Measurements from ENCODE around the gene GNG7.

DNA sequence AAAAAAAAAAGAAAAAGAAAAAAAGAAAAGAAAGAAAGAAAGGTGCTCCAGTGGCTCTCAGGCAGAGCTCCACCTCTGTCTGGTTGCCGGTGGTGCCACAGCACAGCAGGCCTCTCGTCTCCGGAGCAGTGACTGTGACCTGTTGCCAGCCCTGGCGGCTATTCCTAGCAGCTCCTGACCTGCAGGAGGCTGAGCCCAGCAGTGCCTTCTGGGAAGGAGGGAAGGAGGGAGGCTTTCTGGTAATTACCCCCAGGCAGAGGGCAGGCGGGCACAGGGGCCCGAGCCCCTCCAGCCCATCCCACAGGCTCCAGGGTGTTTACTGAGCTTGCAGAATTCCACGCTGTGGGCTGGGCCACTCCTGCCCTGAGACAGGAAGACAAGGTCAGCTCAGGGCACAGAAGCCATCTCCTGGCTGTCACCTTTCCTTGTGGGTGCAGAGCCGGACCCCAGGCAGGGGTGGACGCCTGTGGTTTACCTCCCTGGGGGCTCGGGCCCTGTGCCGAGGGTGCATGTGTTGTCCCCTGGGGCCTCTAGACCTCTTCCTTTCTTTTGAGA lies 77.9 kb downstream of the GNG7 start:
- TF ChIP-seq POLR2A (IDR thresholded peaks at IDR 0.05): no peak
- TF ChIP-seq, protein P1, sequence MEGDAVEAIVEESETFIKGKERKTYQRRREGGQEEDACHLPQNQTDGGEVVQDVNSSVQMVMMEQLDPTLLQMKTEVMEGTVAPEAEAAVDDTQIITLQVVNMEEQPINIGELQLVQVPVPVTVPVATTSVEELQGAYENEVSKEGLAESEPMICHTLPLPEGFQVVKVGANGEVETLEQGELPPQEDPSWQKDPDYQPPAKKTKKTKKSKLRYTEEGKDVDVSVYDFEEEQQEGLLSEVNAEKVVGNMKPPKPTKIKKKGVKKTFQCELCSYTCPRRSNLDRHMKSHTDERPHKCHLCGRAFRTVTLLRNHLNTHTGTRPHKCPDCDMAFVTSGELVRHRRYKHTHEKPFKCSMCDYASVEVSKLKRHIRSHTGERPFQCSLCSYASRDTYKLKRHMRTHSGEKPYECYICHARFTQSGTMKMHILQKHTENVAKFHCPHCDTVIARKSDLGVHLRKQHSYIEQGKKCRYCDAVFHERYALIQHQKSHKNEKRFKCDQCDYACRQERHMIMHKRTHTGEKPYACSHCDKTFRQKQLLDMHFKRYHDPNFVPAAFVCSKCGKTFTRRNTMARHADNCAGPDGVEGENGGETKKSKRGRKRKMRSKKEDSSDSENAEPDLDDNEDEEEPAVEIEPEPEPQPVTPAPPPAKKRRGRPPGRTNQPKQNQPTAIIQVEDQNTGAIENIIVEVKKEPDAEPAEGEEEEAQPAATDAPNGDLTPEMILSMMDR (IDR thresholded peaks at IDR 0.05): peak in 4 of 7 experiments; percentile 9 to 20 (median 14)
